Aorta (tissue), 5 donors: Measurements from ENCODE around the gene CARD18. TPM values are rescaled to one million over a fixed set of nuclear protein-coding genes. Genes with fewer than 3 reads are reported as not detected.
"Not testable (repeated sequence)": the region's sequence is repeated elsewhere in the genome, so short reads cannot be mapped to it uniquely, and the experiment has no call there.

ENCODE experiments used
- ATAC-seq: fragments of 200-7000 bp; cut with Tn5 transposase; one replicate; pipeline ENCODE4 v1.9.1; 2022; ENCODE audit warnings: moderate library complexity; ENCODE audit not compliant: low FRiP score
- DNase-seq, 2 donors: peaks; one replicate each; pipeline ENCODE4 v3.0.0-alpha.2; 2020
- H3K27ac ChIP-seq, 2 donors: one replicate each; pipeline ENCODE4 v1.5.1; 2013; ENCODE audit warnings: low read length in 2 of 2, mild to moderate bottlenecking in 2 of 2, moderate library complexity in 2 of 2, control low read depth in 1 of 2, inconsistent platforms in 1 of 2, low read depth in 1 of 2
- H3K27me3 ChIP-seq, 2 donors: one replicate each; pipeline ENCODE4 v1.6.1; 2013; ENCODE audit warnings: control low read depth in 1 of 2, low read length in 1 of 2, mild to moderate bottlenecking in 1 of 2, moderate library complexity in 1 of 2; ENCODE audit not compliant: insufficient read depth in 2 of 2, control insufficient read depth in 1 of 2
- H3K36me3 ChIP-seq, 2 donors: one replicate each; pipeline ENCODE4 v1.6.1; 2013; ENCODE audit warnings: control low read depth in 1 of 2, low read length in 1 of 2, mild to moderate bottlenecking in 1 of 2; ENCODE audit not compliant: insufficient read depth in 2 of 2, control insufficient read depth in 1 of 2
- H3K4me1 ChIP-seq, 2 donors: one replicate each; pipeline ENCODE4 v1.6.1; 2013; ENCODE audit warnings: low read length in 2 of 2, control low read depth in 1 of 2, mild to moderate bottlenecking in 1 of 2, moderate library complexity in 1 of 2; ENCODE audit not compliant: insufficient read depth in 2 of 2, control insufficient read depth in 1 of 2
- H3K4me3 ChIP-seq, 2 donors: one replicate each; pipeline ENCODE4 v1.5.1; 2013; ENCODE audit warnings: low read length in 2 of 2, control low read depth in 1 of 2, mild to moderate bottlenecking in 1 of 2
- H3K9me3 ChIP-seq: one replicate; pipeline ENCODE4 v1.6.1; 2013; ENCODE audit warnings: mild to moderate bottlenecking, low read length; ENCODE audit not compliant: control insufficient read depth
- WGBS, 2 donors: extraction: QIAGEN DNeasy Blood & Tissue Kit; methylation state at CpG; one replicate each; pipeline ENCODE4 v1.1.7; 2013; 5-methylcytosine and 5-hydroxymethylcytosine counted together
- intact Hi-C, 2 donors: fragments of 100-400 bp; cut with DNase I; formaldehyde crosslinking; loops; one replicate each; pipeline versions ENCODE4 v1.14.2 to v1.15.0; 2022
- polyA plus RNA-seq, 2 donors: library from polyadenylated mRNA; stranded (reverse); fragments of 200-250 nt; gene quantifications; one replicate each; pipeline ENCODE4 v1.2.3, GENCODE V29; 2013
- total RNA-seq, 2 donors: library from RNA; stranded (reverse); fragmentation: NEBNext Ultra II Directional; extraction: Animal tissue kit (Norgen Biotek cat#: 25700); gene quantifications; one replicate each; pipeline ENCODE4 v1.2.1, GENCODE V29; 2021
- donor health status: healthy with polysubstance abuse.
- donor health status: Bipolar disorder and iron deficiency.
- donor health status: DM: no; HTN: no; CAD: no.
- donor health status: DM: no; HTN: no; CAD: no.
- donor health status: DM: yes; HTN: yes; CAD: no.

The CARD18 gene
- total and polyA plus RNA-seq, 4 donors = not detected

DNA sequence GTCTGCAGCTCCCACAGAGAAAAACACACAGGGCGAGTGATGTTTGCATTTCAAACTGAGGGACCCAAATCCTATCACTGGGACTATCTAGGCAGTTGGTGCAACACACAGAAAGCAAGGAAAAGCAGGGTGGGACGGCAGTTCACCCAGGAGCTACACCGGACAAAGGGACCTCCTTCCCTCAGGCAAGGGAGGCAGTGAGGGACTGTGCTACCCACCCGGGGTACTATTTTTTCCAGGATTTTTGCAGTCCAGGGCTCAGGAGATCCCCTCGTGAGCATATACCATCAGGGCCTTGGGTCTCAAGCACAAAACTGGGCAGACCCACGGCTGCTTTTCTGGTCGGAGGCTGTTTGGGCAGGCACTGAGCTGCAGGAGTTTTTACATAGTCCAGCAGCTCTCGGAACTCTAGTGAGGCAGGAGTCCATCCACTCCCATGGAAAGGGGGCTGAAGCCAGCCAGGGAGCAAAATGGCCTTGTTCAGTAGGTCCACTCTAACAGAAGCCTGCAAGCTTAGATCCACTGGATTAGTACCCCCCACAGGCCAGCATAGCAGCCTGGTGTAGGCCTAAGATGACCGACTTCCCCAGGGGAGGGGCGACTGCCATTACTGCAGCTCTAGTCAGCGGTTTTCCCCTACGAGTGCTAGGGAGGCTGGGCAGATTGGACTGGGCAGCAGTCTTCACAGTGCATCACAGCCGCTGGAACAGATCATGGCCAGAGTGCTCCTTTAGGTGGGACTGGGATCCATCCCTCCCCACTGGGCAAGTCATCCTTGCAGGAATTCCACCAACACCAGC lies 28.2 kb downstream of the CARD18 start:
- Histone ChIP-seq H3K36me3 (no peaks in the 10 kb centered on the region), H3K27ac (no peak overlapping the region), H3K27me3 (no peaks in the 10 kb centered on the region), H3K9me3 (peaks cover 2% of the 10 kb centered on the region), H3K4me1 (no peaks in the 10 kb centered on the region), H3K4me3 (no peak overlapping the region)
- intact Hi-C loops = no loop called here
- DNase-seq = no peak
- 84 to 91% methylated on average over 12 to 13 of the region's 13 CpGs for WGBS, 2 donors
- ATAC-seq = no peak

DNA sequence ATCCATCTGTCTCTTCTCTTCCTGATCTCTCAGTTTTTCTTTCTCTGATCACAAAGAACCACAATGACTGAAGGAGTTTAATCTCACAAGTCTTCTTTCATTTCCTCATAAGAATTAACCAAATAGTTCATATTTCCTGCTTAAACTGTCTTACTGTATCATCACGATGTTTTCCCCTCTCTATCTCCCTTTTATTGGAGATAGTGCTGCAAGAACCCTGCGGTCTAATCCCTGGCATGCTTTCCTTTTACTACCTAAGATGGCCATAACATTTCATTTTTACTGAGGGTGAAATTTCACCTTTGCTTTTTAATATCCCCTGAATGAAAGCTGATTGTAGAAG lies 28.9 kb downstream of the CARD18 start:
- H3K27me3 ChIP-seq = no peaks in the 10 kb centered on the region
- no peak for DNase-seq
- H3K36me3 ChIP-seq = no peaks in the 10 kb centered on the region
- no peak overlapping the region for H3K27ac ChIP-seq
- WGBS, 2 donors = 67 to 74% methylated on average over 2 of the region's 2 CpGs
- no peak overlapping the region for H3K4me3 ChIP-seq
- intact Hi-C loops = no loop called here
- ATAC-seq = no peak
- peaks cover 2% of the 10 kb centered on the region for H3K9me3 ChIP-seq
- H3K4me1 ChIP-seq = no peaks in the 10 kb centered on the region

DNA sequence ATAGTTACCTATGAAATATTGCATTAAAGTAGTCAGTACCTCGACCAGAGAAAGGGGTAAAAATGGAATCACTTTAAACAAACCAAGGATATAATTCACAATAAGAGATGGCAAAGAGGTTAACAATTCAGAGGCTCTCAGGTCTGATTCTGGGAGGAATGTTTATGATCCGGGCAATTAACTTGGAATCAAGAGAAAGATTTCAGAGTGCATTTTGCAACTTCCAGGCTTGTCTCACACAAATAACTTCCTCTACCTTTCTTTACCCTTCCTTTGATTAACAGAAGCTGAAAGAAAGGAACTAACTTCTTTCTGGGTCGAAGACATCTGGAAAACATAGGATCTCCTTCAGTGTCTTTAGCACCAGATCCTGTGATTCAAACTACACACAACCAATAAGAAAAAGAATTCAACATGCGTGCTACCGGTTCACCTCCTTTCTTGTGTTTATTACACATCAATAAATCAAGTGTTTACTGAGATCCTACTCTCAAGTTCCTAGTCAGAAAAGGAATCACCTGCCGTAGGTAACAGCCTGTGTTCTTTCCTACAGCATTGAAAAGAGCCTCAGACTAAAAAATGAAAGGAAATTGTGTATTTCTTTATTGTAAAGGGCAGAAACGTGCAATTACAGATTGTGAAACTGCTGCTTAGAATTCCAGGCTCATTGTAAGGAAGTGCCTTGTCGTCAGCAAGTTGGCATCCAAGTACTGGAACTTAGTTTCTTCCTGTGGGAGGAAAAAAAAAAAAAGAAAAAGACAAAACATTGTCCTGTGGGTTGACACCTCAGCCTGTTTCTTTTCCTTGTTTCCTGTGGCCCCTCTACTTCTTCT lies 29.5 kb downstream of the CARD18 start:
- no peak overlapping the region for H3K4me3 ChIP-seq
- intact Hi-C loops = no loop called here
- H3K4me1 ChIP-seq = no peaks in the 10 kb centered on the region
- 50 to 56% methylated on average over 8 of the region's 8 CpGs for WGBS, 2 donors
- H3K36me3 ChIP-seq = no peaks in the 10 kb centered on the region
- DNase-seq (no peak), ATAC-seq (no peak)
- H3K9me3 ChIP-seq = peaks cover 2% of the 10 kb centered on the region
- no peaks in the 10 kb centered on the region for H3K27me3 ChIP-seq
- no peak overlapping the region for H3K27ac ChIP-seq

DNA sequence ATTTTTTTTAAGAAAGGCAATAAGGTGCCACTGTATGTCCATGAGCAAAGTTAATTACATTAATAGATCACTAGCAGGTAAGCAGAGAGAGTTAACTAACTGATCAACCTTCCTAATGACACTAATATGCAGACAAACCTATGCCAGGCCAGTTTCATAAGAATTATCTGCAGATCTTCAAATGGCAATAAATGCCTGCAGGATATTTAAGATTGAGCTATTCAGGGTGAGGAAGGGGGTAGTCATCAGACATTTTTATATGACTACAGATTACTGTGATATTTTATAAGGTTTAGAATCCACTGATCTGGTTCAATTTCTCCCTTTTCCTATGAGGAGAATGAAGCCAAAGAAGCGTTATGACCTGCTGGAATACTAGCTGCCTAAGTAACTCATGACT lies 30.2 kb downstream of the CARD18 start:
- Histone ChIP-seq H3K27ac (no peak overlapping the region), H3K27me3 (no peaks in the 10 kb centered on the region), H3K36me3 (no peaks in the 10 kb centered on the region), H3K4me1 (no peaks in the 10 kb centered on the region), H3K9me3 (peaks cover 2% of the 10 kb centered on the region), H3K4me3 (no peak overlapping the region)
- 86 to 87% methylated on average over 1 of the region's 1 CpG for WGBS, 2 donors
- ATAC-seq (no peak), DNase-seq (no peak)
- intact Hi-C loops = no loop called here

DNA sequence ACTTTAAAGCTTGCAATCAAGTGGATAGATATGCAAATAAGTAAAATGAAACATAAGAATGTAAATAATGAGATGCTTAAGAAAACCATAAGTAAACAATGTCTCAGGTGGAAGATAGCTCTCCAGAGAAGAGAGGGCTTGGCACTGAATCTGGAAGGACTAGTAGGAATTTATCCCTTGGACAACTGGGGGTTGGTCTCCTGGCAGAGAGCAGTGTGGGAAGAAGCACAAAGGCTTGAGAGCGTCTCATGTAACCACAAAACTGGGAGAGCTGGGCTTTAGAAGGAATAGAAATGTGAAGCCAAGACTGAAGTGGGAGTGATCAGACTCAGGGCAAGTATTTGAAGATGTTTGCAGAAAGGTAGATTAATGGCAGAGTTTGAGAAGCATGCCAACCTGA lies 31.3 kb downstream of the CARD18 start:
- DNase-seq = no peak

DNA sequence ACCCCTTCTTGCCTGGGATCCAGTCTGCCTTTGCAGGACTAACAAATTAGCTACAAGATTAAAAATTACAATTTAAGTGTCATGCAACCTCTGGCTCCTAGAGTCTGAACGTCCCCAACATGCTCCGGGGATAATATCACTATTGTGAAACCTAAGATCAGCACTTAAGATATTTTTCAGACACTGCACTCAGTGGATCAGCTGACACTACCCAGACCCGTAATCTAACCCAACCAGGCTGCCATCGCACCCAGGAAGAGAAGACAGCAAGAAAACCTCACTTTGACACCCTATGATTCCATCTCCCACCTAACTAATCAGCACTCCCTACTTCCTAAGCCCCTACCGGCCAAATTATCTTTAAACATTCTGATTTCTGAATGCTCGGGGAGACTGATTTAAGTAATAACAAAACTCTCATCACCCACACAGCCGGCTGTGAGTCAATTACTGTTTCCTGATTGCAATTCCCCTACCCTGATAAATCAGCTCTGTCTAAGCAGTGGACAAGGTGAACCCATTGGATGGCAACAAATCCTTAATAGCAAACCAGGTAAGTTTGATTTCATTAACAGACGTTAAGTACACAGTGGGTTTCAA lies 32.2 kb downstream of the CARD18 start:
- 86 to 92% methylated on average over 8 of the region's 8 CpGs for WGBS, 2 donors
- DNase-seq, intact Hi-C loops, H3K36me3 ChIP-seq, H3K9me3 ChIP-seq, H3K27ac ChIP-seq, H3K27me3 ChIP-seq, H3K4me1 ChIP-seq, ATAC-seq, H3K4me3 ChIP-seq: not testable (repeated sequence)

More for the DNA sequence above, 31.3 kb downstream of the CARD18 start:
- Histone ChIP-seq H3K27ac (no peak overlapping the region), H3K4me3 (no peak overlapping the region), H3K4me1 (no peaks in the 10 kb centered on the region), H3K27me3 (no peaks in the 10 kb centered on the region), H3K9me3 (peaks cover 2% of the 10 kb centered on the region), H3K36me3 (no peaks in the 10 kb centered on the region)
- WGBS, 2 donors = 90 to 96% methylated on average over 1 of the region's 1 CpG
- ATAC-seq = no peak
- intact Hi-C loops = no loop called here

DNA sequence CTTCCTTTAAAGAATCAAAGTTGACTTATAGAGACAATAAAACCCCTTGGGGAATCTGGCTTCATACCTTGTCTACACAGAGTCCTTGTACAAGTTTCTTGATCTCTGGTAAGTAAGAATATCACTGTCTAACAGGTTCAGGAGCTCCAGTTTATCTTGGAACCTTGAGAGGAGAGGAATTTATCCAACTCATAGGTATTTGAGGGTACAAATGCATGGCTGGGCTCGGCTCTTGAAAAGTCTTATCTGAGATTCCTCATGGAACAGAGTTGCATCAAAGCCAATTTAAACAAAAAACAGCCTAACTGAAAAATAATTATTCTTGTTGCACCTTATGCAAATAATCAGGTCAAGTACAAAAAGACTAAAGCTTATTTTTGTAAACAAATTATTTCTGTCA lies 33.4 kb downstream of the CARD18 start:
- no peaks in the 10 kb centered on the region for H3K36me3 ChIP-seq
- H3K27me3 ChIP-seq = no peaks in the 10 kb centered on the region
- intact Hi-C loops = no loop called here
- WGBS, 2 donors = 9 to 12% methylated on average over 1 of the region's 1 CpG
- no peaks in the 10 kb centered on the region for H3K4me1 ChIP-seq
- no peak overlapping the region for H3K27ac ChIP-seq
- DNase-seq (no peak), ATAC-seq (no peak)
- peaks cover 2% of the 10 kb centered on the region for H3K9me3 ChIP-seq
- no peak overlapping the region for H3K4me3 ChIP-seq

DNA sequence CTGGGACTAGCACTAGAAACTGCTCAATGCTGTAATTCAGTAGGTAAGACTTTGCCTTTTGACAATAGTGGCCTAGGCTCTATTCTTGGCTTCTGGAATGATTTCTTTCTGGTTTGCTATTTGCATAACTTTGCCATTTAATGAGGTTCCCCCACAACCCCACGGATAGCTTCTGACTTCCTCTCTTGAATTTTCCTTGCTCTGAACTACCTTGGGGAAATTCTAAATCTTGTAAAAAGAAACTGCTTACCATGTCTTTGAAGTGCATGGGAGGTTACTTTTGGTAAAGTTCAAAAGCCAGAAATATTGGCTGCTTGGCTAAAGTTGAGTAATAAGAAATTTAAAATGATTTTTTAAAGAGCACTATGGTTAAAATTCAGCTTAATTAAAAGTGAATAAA lies 35.3 kb downstream of the CARD18 start:
- WGBS, 2 donors = 38 to 50% methylated on average over 1 of the region's 1 CpG
- Histone ChIP-seq H3K27ac (no peak overlapping the region), H3K27me3 (no peaks in the 10 kb centered on the region), H3K9me3 (no peaks in the 10 kb centered on the region), H3K4me1 (no peaks in the 10 kb centered on the region), H3K36me3 (no peaks in the 10 kb centered on the region), H3K4me3 (no peak overlapping the region)
- intact Hi-C loops = no loop called here
- ATAC-seq = no peak
- no peak for DNase-seq
